GM06990 (cell line): ENCODE measurements around the gene PTAFR.

ENCODE experiments used
- DNase-seq: peaks from one replicate; pipeline ENCODE4 v3.0.0-alpha.2; 2011; ENCODE audit not compliant: insufficient read length; ENCODE audit errors: extremely low read depth
- H3K27me3 ChIP-seq: replicated peaks from 2 replicates; pipeline ENCODE4 v1.6.0; 2011; ENCODE audit warnings: low read length; ENCODE audit not compliant: control insufficient read depth, insufficient read depth
- H3K36me3 ChIP-seq: 2 replicates; pipeline ENCODE4 v1.5.1; 2011; ENCODE audit warnings: low read length; ENCODE audit not compliant: control insufficient read depth, insufficient read depth
- H3K4me3 ChIP-seq: replicated peaks from 2 replicates; pipeline ENCODE4 v1.5.1; 2011; ENCODE audit warnings: low read depth, mild to moderate bottlenecking, control low read depth, low read length
- CTCF ChIP-seq: IDR thresholded peaks from 2 replicates; pipeline ENCODE4 v1.5.1; 2011; ENCODE audit warnings: low read length, control low read depth, mild to moderate bottlenecking, inconsistent platforms; ENCODE audit not compliant: insufficient read depth, poor library complexity, severe bottlenecking

Gene PTAFR

GRCh38 chr1:28108001-28108400 is 68.5 kb downstream of the PTAFR start:
- Histone ChIP-seq H3K27me3 (no peaks in the 10 kb centered on the region), H3K4me3 (no peak overlapping the region), H3K36me3 (no peaks in the 10 kb centered on the region)
- no peak for TF ChIP-seq CTCF
- DNase-seq = no peak

- no peak for TF ChIP-seq CTCF
- Histone ChIP-seq H3K36me3 (no peaks in the 10 kb centered on the region), H3K4me3 (no peak overlapping the region), H3K27me3 (no peaks in the 10 kb centered on the region)
- DNase-seq = no peak
Measured at GRCh38 chr1:28104866-28105467, 71.5 kb downstream of the PTAFR start.

- Histone ChIP-seq H3K27me3 (no peaks in the 10 kb centered on the region), H3K4me3 (no peak overlapping the region), H3K36me3 (no peaks in the 10 kb centered on the region)
- no peak for TF ChIP-seq CTCF
- no peak for DNase-seq
Measured at GRCh38 chr1:28102189-28102588, 74.3 kb downstream of the PTAFR start.

GRCh38 chr1:28099050-28099769 is 77.3 kb downstream of the PTAFR start:
- Histone ChIP-seq H3K4me3 (no peak overlapping the region), H3K27me3 (no peaks in the 10 kb centered on the region), H3K36me3 (no peaks in the 10 kb centered on the region)
- TF ChIP-seq CTCF = no peak
- no peak for DNase-seq
